ENCODE data around the gene DDX27.

GRCh38 chr20:49210757-49211110 is 8.5 kb upstream of the DDX27 start:
- TF ChIP-seq RFX5 (IDR thresholded peaks at IDR 0.05; ENCODE audit: low read length) = no peak
- TF ChIP-seq CTCF (IDR thresholded peaks at IDR 0.05) = no peak
- no peak for TF ChIP-seq POLR2AphosphoS5 (IDR thresholded peaks at IDR 0.05; ENCODE audit: low read depth, low read length)
- no peak for TF ChIP-seq TEAD4 (IDR thresholded peaks at IDR 0.05; ENCODE audit: borderline replicate concordance, insufficient read depth)
- no peak for TF ChIP-seq ZBTB33 (IDR thresholded peaks at IDR 0.05; ENCODE audit: borderline replicate concordance, low read depth)
- TF ChIP-seq TAF1 (IDR thresholded peaks at IDR 0.05; ENCODE audit: borderline replicate concordance, low read depth, low read length) = no peak
- no peak for TF ChIP-seq REST (IDR thresholded peaks at IDR 0.05; ENCODE audit: low read depth, low read length)
- no peak for TF ChIP-seq EZH2phosphoT487 (IDR thresholded peaks at IDR 0.05; ENCODE audit: borderline replicate concordance, low read depth)
- TF ChIP-seq RCOR1 (IDR thresholded peaks at IDR 0.05; ENCODE audit: low read length) = no peak
- no peak for TF ChIP-seq YY1 (IDR thresholded peaks at IDR 0.05; ENCODE audit: low read depth)
- TF ChIP-seq SMC3 (IDR thresholded peaks at IDR 0.05; ENCODE audit: low read depth, low read length) = no peak
- TF ChIP-seq GATA2 (CRISPR knock-in tag; IDR thresholded peaks at IDR 0.05) = no peak
- TF ChIP-seq CHD2 (IDR thresholded peaks at IDR 0.05; ENCODE audit: low read length, partially characterized antibody) = no peak
- TF ChIP-seq, protein P1, sequence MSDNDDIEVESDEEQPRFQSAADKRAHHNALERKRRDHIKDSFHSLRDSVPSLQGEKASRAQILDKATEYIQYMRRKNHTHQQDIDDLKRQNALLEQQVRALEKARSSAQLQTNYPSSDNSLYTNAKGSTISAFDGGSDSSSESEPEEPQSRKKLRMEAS (IDR thresholded peaks at IDR 0.05; ENCODE audit: low read depth) = no peak
